CD14-positive monocyte (primary cell): Measurements from ENCODE around the gene SYT4. TPM values are rescaled to one million over a fixed set of nuclear protein-coding genes. Genes with fewer than 3 reads are reported as not detected.

Experiments
- DNase-seq, 3 donors: peaks; one replicate each; pipeline ENCODE4 v3.0.0-alpha.2; 2011 to 2022
- H2AFZ ChIP-seq: 2 replicates; pipeline ENCODE4 v1.6.0; 2012; ENCODE audit warnings: mild to moderate bottlenecking, low read depth, low read length, inconsistent platforms; ENCODE audit not compliant: insufficient read depth, poor library complexity, severe bottlenecking
- H3K27ac ChIP-seq, 2 donors: 1 replicate in 1 of 2; 2 replicates in 1 of 2; pipeline ENCODE4 v1.5.1; 2012 to 2013; ENCODE audit warnings: low read length in 2 of 2, control low read depth in 1 of 2, inconsistent platforms in 1 of 2, low read depth in 1 of 2, mild to moderate bottlenecking in 1 of 2
- H3K27me3 ChIP-seq, 2 donors: one replicate each; pipeline versions ENCODE4 v1.6.0 to v1.6.1; 2011 to 2013; ENCODE audit warnings: low read length in 2 of 2; ENCODE audit not compliant: control insufficient read depth in 2 of 2, insufficient read depth in 2 of 2
- H3K36me3 ChIP-seq, 2 donors: replicated peaks in 1 of 2; 1 replicate in 1 of 2; 2 replicates in 1 of 2; pipeline versions ENCODE4 v1.5.1 to v1.6.1; 2012 to 2013; ENCODE audit warnings: low read length in 2 of 2, control low read depth in 1 of 2, inconsistent platforms in 1 of 2, mild to moderate bottlenecking in 1 of 2; ENCODE audit not compliant: insufficient read depth in 2 of 2, control insufficient read depth in 1 of 2
- H3K4me1 ChIP-seq, 2 donors: 1 replicate in 1 of 2; 2 replicates in 1 of 2; pipeline versions ENCODE4 v1.5.1 to v1.6.1; 2012 to 2013; ENCODE audit warnings: low read length in 2 of 2, control low read depth in 1 of 2, inconsistent platforms in 1 of 2, mild to moderate bottlenecking in 1 of 2, moderate library complexity in 1 of 2; ENCODE audit not compliant: insufficient read depth in 2 of 2, control insufficient read depth in 1 of 2
- H3K4me2 ChIP-seq: replicated peaks from 2 replicates; pipeline ENCODE3; 2012; ENCODE audit warnings: low read length, moderate library complexity, mild to moderate bottlenecking; ENCODE audit not compliant: poor library complexity, severe bottlenecking; ENCODE audit errors: extremely low read depth
- H3K4me3 ChIP-seq, 3 experiments: fragments of 200-600 bp in 1 of 3; sonication (generic) in 1 of 3; replicated peaks in 1 of 3; 1 replicate in 2 of 3; 2 replicates in 1 of 3; pipeline ENCODE4 v1.5.1; 2011 to 2013; ENCODE audit warnings: low read length in 3 of 3, mild to moderate bottlenecking in 3 of 3, control low read depth in 2 of 3, low read depth in 2 of 3, inconsistent platforms in 1 of 3, moderate library complexity in 1 of 3
- H3K79me2 ChIP-seq: 2 replicates; pipeline ENCODE4 v1.6.0; 2012; ENCODE audit warnings: mild to moderate bottlenecking, control low read depth, inconsistent platforms, low read length, moderate library complexity; ENCODE audit not compliant: insufficient read depth
- H3K9ac ChIP-seq: 2 replicates; pipeline ENCODE4 v1.6.0; 2017; ENCODE audit warnings: low read length, mild to moderate bottlenecking; ENCODE audit not compliant: insufficient read depth, poor library complexity, severe bottlenecking
- H3K9me3 ChIP-seq, 2 donors: replicated peaks in 1 of 2; 1 replicate in 1 of 2; 2 replicates in 1 of 2; pipeline versions ENCODE4 v1.5.1 to v1.6.1; 2012 to 2013; ENCODE audit warnings: low read length in 2 of 2, control low read depth in 1 of 2; ENCODE audit not compliant: control insufficient read depth in 1 of 2, insufficient read depth in 1 of 2
- H4K20me1 ChIP-seq: 2 replicates; pipeline ENCODE4 v1.6.0; 2012; ENCODE audit warnings: mild to moderate bottlenecking, low read length, control low read depth, moderate library complexity; ENCODE audit not compliant: insufficient read depth
- H3K27ac Mint-ChIP-seq, 7 donors: one replicate each; pipeline ENCODE4 v1.8.0; 2020; ENCODE audit warnings: mild to moderate bottlenecking in 7 of 7, mixed read lengths in 7 of 7, moderate library complexity in 6 of 7, inconsistent platforms in 2 of 7
- H3K27me3 Mint-ChIP-seq, 3 donors: one replicate each; pipeline ENCODE4 v1.8.0; 2021 to 2022; ENCODE audit warnings: low read depth in 3 of 3, mild to moderate bottlenecking in 3 of 3, mixed read lengths in 3 of 3, moderate library complexity in 3 of 3, inconsistent platforms in 1 of 3
- H3K36me3 Mint-ChIP-seq, 2 donors: one replicate each; pipeline ENCODE4 v1.8.0; 2020; ENCODE audit warnings: mixed read lengths in 2 of 2, inconsistent platforms in 1 of 2, mild to moderate bottlenecking in 1 of 2
- H3K4me1 Mint-ChIP-seq: one replicate; pipeline ENCODE4 v1.8.0; 2020; ENCODE audit warnings: mild to moderate bottlenecking, mixed read lengths
- H3K4me3 Mint-ChIP-seq, 2 donors: one replicate each; pipeline ENCODE4 v1.8.0; 2020; ENCODE audit warnings: mild to moderate bottlenecking in 2 of 2, mixed read lengths in 2 of 2, moderate library complexity in 1 of 2
- H3K9me3 Mint-ChIP-seq, 7 donors: one replicate each; pipeline ENCODE4 v1.8.0; 2020 to 2022; ENCODE audit warnings: mixed read lengths in 7 of 7, mild to moderate bottlenecking in 6 of 7, moderate library complexity in 6 of 7, inconsistent platforms in 2 of 7
- CTCF ChIP-seq: fragments of 200-600 bp; IDR thresholded peaks from one replicate; pipeline ENCODE4 v1.8.0; 2022; ENCODE audit warnings: antibody characterized with exemption, mild to moderate bottlenecking
- WGBS: methylation state at CpG from one replicate; pipeline ENCODE4 v1.1.5; 2013; ENCODE audit warnings: missing lambda C conversion rate; ENCODE audit not compliant: insufficient coverage; 5-methylcytosine and 5-hydroxymethylcytosine counted together
- intact Hi-C, 2 donors: fragments of 100-400 bp; cut with micrococcal nuclease; formaldehyde crosslinking; loops; one replicate each; pipeline versions ENCODE4 v1.15.0 to v1.15.1; 2023
- polyA plus RNA-seq, 3 donors: library from polyadenylated mRNA; depleted of rRNA in 1 of 3; unstranded in 2 of 3; stranded (reverse) in 1 of 3; fragments of 300-500 nt in 2 of 3; fragments of >200 nt in 1 of 3; fragmentation: Illumina TruSeq in 2 of 3; gene quantifications; 1 replicate in 2 of 3; 2 replicates in 1 of 3; pipeline ENCODE4 v1.2.3, GENCODE V29; 2012 to 2021

Gene SYT4
- polyA plus RNA-seq, 3 donors = not detected

GRCh38 chr18:43314941-43315340 is 37.7 kb upstream of the SYT4 start:
- H3K27ac Mint-ChIP-seq = no peak overlapping the region
- Histone ChIP-seq H3K4me3 (no peak overlapping the region), H3K9me3 (no peaks in the 10 kb centered on the region), H3K9ac (no peak overlapping the region), H2AFZ (no peak overlapping the region), H3K79me2 (no peaks in the 10 kb centered on the region), H3K4me2 (no peak overlapping the region), H3K4me1 (no peaks in the 10 kb centered on the region), H3K27ac (no peak overlapping the region), H4K20me1 (no peaks in the 10 kb centered on the region), H3K27me3 (no peaks in the 10 kb centered on the region), H3K36me3 (no peaks in the 10 kb centered on the region)
- intact Hi-C loops = no loop called here
- peaks cover 0 to 1% (median 0%) of the 10 kb centered on the region in 3 donors for H3K27me3 Mint-ChIP-seq
- H3K36me3 Mint-ChIP-seq = no peaks in the 10 kb centered on the region
- no peak overlapping the region for H3K4me3 Mint-ChIP-seq
- H3K9me3 Mint-ChIP-seq = no peaks in the 10 kb centered on the region
- DNase-seq = no peak
- H3K4me1 Mint-ChIP-seq = no peaks in the 10 kb centered on the region
- WGBS = no CpG with 5 or more reads among the region's 3 CpGs
- no peak for TF ChIP-seq CTCF

DNA sequence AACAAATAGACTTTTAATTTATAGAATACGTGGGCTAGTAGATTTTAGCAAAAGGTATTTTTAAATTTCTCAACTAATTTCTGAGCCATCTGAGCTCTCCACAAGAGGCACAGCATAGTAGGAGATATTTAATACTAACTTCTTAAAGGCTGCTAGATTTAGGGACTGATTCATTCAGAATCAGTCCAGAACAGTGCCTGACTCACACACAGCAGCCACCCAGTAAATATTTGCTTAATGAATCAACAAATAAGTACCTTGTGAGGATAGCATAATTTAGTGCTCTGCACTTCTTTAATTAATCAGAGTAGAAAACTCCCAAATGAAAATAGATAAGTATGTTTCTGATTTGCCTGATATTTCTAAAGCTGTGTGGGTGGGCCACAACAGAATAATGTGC is 35.6 kb upstream of the SYT4 start:
- Mint-ChIP-seq H3K27me3 (peaks cover 0 to 1% (median 0%) of the 10 kb centered on the region in 3 donors), H3K27ac (no peak overlapping the region), H3K4me1 (no peaks in the 10 kb centered on the region), H3K36me3 (no peaks in the 10 kb centered on the region), H3K4me3 (no peak overlapping the region), H3K9me3 (no peaks in the 10 kb centered on the region)
- intact Hi-C loops = no loop called here
- no peak overlapping the region for H3K9ac ChIP-seq
- H3K79me2 ChIP-seq = no peaks in the 10 kb centered on the region
- DNase-seq = no peak
- no peaks in the 10 kb centered on the region for H3K9me3 ChIP-seq
- no peaks in the 10 kb centered on the region for H4K20me1 ChIP-seq
- H3K36me3 ChIP-seq = no peaks in the 10 kb centered on the region
- WGBS = no CpG with 5 or more reads among the region's 1 CpG
- no peaks in the 10 kb centered on the region for H3K4me1 ChIP-seq
- no peak overlapping the region for H2AFZ ChIP-seq
- no peak overlapping the region for H3K27ac ChIP-seq
- H3K27me3 ChIP-seq = no peaks in the 10 kb centered on the region
- no peak overlapping the region for H3K4me3 ChIP-seq
- TF ChIP-seq CTCF = no peak
- no peak overlapping the region for H3K4me2 ChIP-seq
